Panc1 (cell line): Measurements from ENCODE around the gene ADAM21. TPM values are rescaled to one million over a fixed set of nuclear protein-coding genes. Genes with fewer than 3 reads are reported as not detected.
A peak's percentile ranks its signal among the peaks of the same experiment; 100 is the strongest.
"Not testable (repeated sequence)": the region's sequence is repeated elsewhere in the genome, so short reads cannot be mapped to it uniquely, and the experiment has no call there.

Experiments
- ATAC-seq: fragments of 200-7000 bp; cut with Tn5 transposase; 2 replicates; pipeline ENCODE4 v1.9.1; 2020; ENCODE audit warnings: mild to moderate bottlenecking, moderate library complexity
- Bru-seq: library from RNA; stranded (reverse); fragments of 400-500 nt; gene quantifications from one replicate; lab custom pipeline; 2021; lab: Mats Ljungman, UMichigan
- BruChase-seq, 2 experiments: library from RNA; stranded (reverse); fragments of 400-500 nt; gene quantifications; one replicate each; lab custom pipeline; 2021; lab: Mats Ljungman, UMichigan
- BruUV-seq: library from RNA; stranded (reverse); fragments of 400-500 nt; replicated peaks from 2 replicates; lab custom pipeline; 2021; lab: Mats Ljungman, UMichigan
- CTCF ChIA-PET: fragments of 300-600 bp; sonication (Branson Sonifier 250); formaldehyde crosslinking; loops from one replicate; lab custom pipeline; 2022; ENCODE audit warnings: antibody characterized with exemption; lab: Charles Lee
- POLR2A ChIA-PET: fragments of 300-600 bp; sonication (Branson Sonifier 250); formaldehyde crosslinking; loops from one replicate; lab custom pipeline; 2022; ENCODE audit warnings: antibody characterized with exemption; lab: Charles Lee
- DNase-seq: peaks from one replicate; pipeline ENCODE4 v3.0.0-alpha.2; 2010; ENCODE audit warnings: low read depth, low spot score
- H3K27ac ChIP-seq: 2 replicates; pipeline ENCODE4 v1.5.1; 2011; ENCODE audit warnings: mild to moderate bottlenecking, low read length, inconsistent platforms
- H3K27me3 ChIP-seq: fragments of 200-500 bp; sonication (Bioruptor generic); 2 replicates; pipeline ENCODE4 v1.6.0; 2014; ENCODE audit warnings: low read length, inconsistent platforms; ENCODE audit not compliant: control insufficient read depth, insufficient read depth
- H3K36me3 ChIP-seq: fragments of 200-500 bp; sonication (Bioruptor generic); 2 replicates; pipeline ENCODE4 v1.5.1; 2014; ENCODE audit warnings: inconsistent platforms, mild to moderate bottlenecking, low read length, moderate library complexity; ENCODE audit not compliant: control insufficient read depth, insufficient read depth
- H3K4me1 ChIP-seq: 2 replicates; pipeline ENCODE4 v1.5.1; 2011; ENCODE audit warnings: inconsistent platforms, mild to moderate bottlenecking, low read length, moderate library complexity; ENCODE audit not compliant: control insufficient read depth, insufficient read depth
- H3K4me3 ChIP-seq, 2 experiments: 2 replicates each; pipeline ENCODE4 v1.5.1; 2011 to 2012; ENCODE audit warnings: low read depth in 2 of 2, low read length in 2 of 2, mild to moderate bottlenecking in 2 of 2, inconsistent platforms in 1 of 2, moderate library complexity in 1 of 2
- H3K9me3 ChIP-seq: fragments of 200-500 bp; sonication (Bioruptor generic); 2 replicates; pipeline ENCODE4 v1.5.1; 2014; ENCODE audit warnings: low read depth, mild to moderate bottlenecking, inconsistent platforms, low read length, moderate library complexity; ENCODE audit not compliant: control insufficient read depth, insufficient read depth
- CTCF ChIP-seq: fragments of 450-650 bp; IDR thresholded peaks from 2 replicates; pipeline ENCODE4 v1.5.1; 2017; ENCODE audit warnings: mild to moderate bottlenecking
- POLR2AphosphoS5 ChIP-seq: IDR thresholded peaks from 2 replicates; pipeline ENCODE4 v1.6.1; 2012; ENCODE audit warnings: mild to moderate bottlenecking, low read depth, low read length, moderate library complexity
- REST ChIP-seq, 2 experiments: IDR thresholded peaks; 2 replicates each; pipeline ENCODE4 v1.6.1; 2011 to 2012; ENCODE audit warnings: low read depth in 2 of 2, control low read depth in 1 of 2, low read length in 1 of 2, mild to moderate bottlenecking in 1 of 2, moderate library complexity in 1 of 2; ENCODE audit not compliant: insufficient read depth in 1 of 2
- SIN3A ChIP-seq: IDR thresholded peaks from 2 replicates; pipeline ENCODE4 v1.6.1; 2012; ENCODE audit warnings: low read depth, mild to moderate bottlenecking, low read length, moderate library complexity, borderline replicate concordance; ENCODE audit not compliant: insufficient read depth
- TCF7L2 ChIP-seq: IDR thresholded peaks from 2 replicates; pipeline ENCODE4 v1.6.1; 2011; ENCODE audit warnings: mild to moderate bottlenecking, low read depth, low read length, inconsistent platforms
- in situ Hi-C: cut with HindIII; loops from 2 replicates; pipeline ENCODE4 v1.10.0; 2016; ENCODE audit warnings: low sequenced_read_pairs, low pct_unique_long_range_greater_than_20kb
- intact Hi-C: fragments of 100-400 bp; cut with micrococcal nuclease; formaldehyde crosslinking; loops from one replicate; pipeline ENCODE4 v1.10.0; 2022; ENCODE audit not compliant: unreplicated experiment
- long read RNA-seq: library from polyadenylated mRNA; unstranded; transcript quantifications from one replicate; pipeline ENCODE4 v2.0.0, GENCODE V29; 2021; ENCODE audit not compliant: unreplicated experiment
- polyA plus RNA-seq: library from polyadenylated mRNA; unstranded; fragments of >200 nt; gene quantifications from one replicate; pipeline ENCODE4 v1.2.1, GENCODE V29; 2012; ENCODE audit warnings: missing spikeins; ENCODE audit not compliant: insufficient read length
- total RNA-seq: library from RNA; stranded (reverse); gene quantifications from one replicate; pipeline ENCODE4 v1.2.1, GENCODE V29; 2021; ENCODE audit not compliant: unreplicated experiment

Gene ADAM21
- total RNA-seq, result 0.08 TPM
- not detected for polyA plus RNA-seq
- percentile 9 among the genes with signal in this experiment for Bru-seq, nascent RNA
- BruChase-seq, experiment 1, labeled RNA remaining after a 2-hour chase, result percentile 9 among the genes with signal in this experiment
- percentile 18 among the genes with signal in this experiment for BruChase-seq, experiment 2, labeled RNA remaining after a 6-hour chase
- long read RNA-seq, result 0 reads

- no peaks in the 10 kb centered on the region for H3K27me3 ChIP-seq
- ATAC-seq (no peak), DNase-seq (no peak)
- H3K4me3 ChIP-seq, result no peak within 1 kb of the TSS
- H3K4me1 ChIP-seq, result no peaks in the 10 kb centered on the region
- intact Hi-C loops (no loop called here), in situ Hi-C loops (no loop called here)
- H3K27ac ChIP-seq, result no peak within 1 kb of the TSS
- TF ChIP-seq TCF7L2, result no peak
- TF ChIP-seq CTCF, result no peak
- no peak for TF ChIP-seq SIN3A
- TF ChIP-seq POLR2AphosphoS5, result no peak
- TF ChIP-seq REST (IDR thresholded peaks at IDR 0.05; ENCODE audit: insufficient read depth in 1 of 2, low read depth in 2 of 2, low read length in 1 of 2), result no peak
- BruUV-seq, result no TSS peak
- ChIA-PET CTCF (no interaction called here), POLR2A (no interaction called here)
- no peaks in the 10 kb centered on the region for H3K36me3 ChIP-seq
- no peaks in the 10 kb centered on the region for H3K9me3 ChIP-seq
Observed at GRCh38 chr14:70451874-70452273, at the start of gene ADAM21. ADAM21 (plus strand) TSS chr14:70452174; CDS start chr14:70457500, 5,326 bp downstream.

GRCh38 chr14:70403335-70403734 lies 48.6 kb upstream of the ADAM21 start:
- CTCF ChIA-PET, POLR2A ChIA-PET: not testable (repeated sequence)

GRCh38 chr14:70406216-70406615 lies 45.8 kb upstream of the ADAM21 start:
- CTCF ChIA-PET, in situ Hi-C loops, H3K27ac ChIP-seq, POLR2A ChIA-PET, H3K4me1 ChIP-seq, H3K36me3 ChIP-seq, H3K9me3 ChIP-seq, H3K27me3 ChIP-seq, H3K4me3 ChIP-seq, DNase-seq, ATAC-seq, intact Hi-C loops, BruUV-seq: not testable (repeated sequence)

More at GRCh38 chr14:70403335-70403734, 48.6 kb upstream of the ADAM21 start:
- intact Hi-C loops, H3K9me3 ChIP-seq, DNase-seq, BruUV-seq, H3K4me3 ChIP-seq, H3K27me3 ChIP-seq, H3K4me1 ChIP-seq, H3K36me3 ChIP-seq, ATAC-seq, H3K27ac ChIP-seq, in situ Hi-C loops: not testable (repeated sequence)
- peak; percentile 31 for TF ChIP-seq CTCF
